NCI-H2029 treated with DMSO at 0.1 percent for 48 hours (cell line): ENCODE data around the gene LRRC66.

Source experiments
- DNase-seq: peaks from one replicate; lab custom pipeline; 2025; lab: John Stamatoyannopoulos, UW

The LRRC66 gene

GRCh38 chr4:52019936-52020657, at the start of gene LRRC66:
Gene LRRC66 (minus strand): TSS chr4:52020363. CDS start chr4:52017613, 2,750 bp downstream.
- no peak for DNase-seq

GRCh38 chr4:52069571-52069970, 49.4 kb upstream of the LRRC66 start:
- DNase-seq: no peak

GRCh38 chr4:52059372-52059771, 39.2 kb upstream of the LRRC66 start:
- DNase-seq: no peak

GRCh38 chr4:52058275-52058674, 38.1 kb upstream of the LRRC66 start:
- no peak for DNase-seq

GRCh38 chr4:52057196-52057595, 37.0 kb upstream of the LRRC66 start:
- DNase-seq: no peak

- DNase-seq: no peak
These were observed 34.1 kb upstream of the LRRC66 start for GRCh38 chr4:52054254-52054653.

GRCh38 chr4:52052475-52052780, 32.3 kb upstream of the LRRC66 start:
- DNase-seq: no peak

GRCh38 chr4:52051615-52052474, 31.7 kb upstream of the LRRC66 start:
- DNase-seq: no peak

- no peak for DNase-seq
These were observed 31.1 kb upstream of the LRRC66 start, which contains the start of gene SPATA18 for GRCh38 chr4:52051213-52051614. Gene SPATA18 (plus strand): TSS chr4:52051304. CDS start chr4:52051705, 401 bp downstream.

GRCh38 chr4:52049266-52049665, 29.1 kb upstream of the LRRC66 start:
- DNase-seq: no peak

- no peak for DNase-seq
These were observed 24.9 kb upstream of the LRRC66 start for GRCh38 chr4:52045028-52045427.

- no peak for DNase-seq
These were observed 18.1 kb upstream of the LRRC66 start, which contains the start of gene SGCB for GRCh38 chr4:52038103-52038912. Gene SGCB (minus strand): TSS chr4:52038299. CDS start chr4:52038259, 40 bp downstream.

- no peak for DNase-seq
These were observed 17.5 kb upstream of the LRRC66 start for GRCh38 chr4:52037689-52038102.

GRCh38 chr4:52036886-52037530, 16.8 kb upstream of the LRRC66 start:
- DNase-seq: no peak

GRCh38 chr4:52035190-52035589, 15.0 kb upstream of the LRRC66 start:
- no peak for DNase-seq

GRCh38 chr4:52032005-52032404, 11.8 kb upstream of the LRRC66 start:
- DNase-seq: no peak

GRCh38 chr4:52028970-52029369, 8.8 kb upstream of the LRRC66 start:
- no peak for DNase-seq

GRCh38 chr4:52017814-52018213, 2.3 kb downstream of the LRRC66 start:
- no peak for DNase-seq

GRCh38 chr4:52016981-52017380, 3.2 kb downstream of the LRRC66 start:
- DNase-seq: no peak

- DNase-seq: no peak
These were observed 4.8 kb downstream of the LRRC66 start for GRCh38 chr4:52015366-52015765.

- DNase-seq: no peak
These were observed 5.3 kb downstream of the LRRC66 start for GRCh38 chr4:52014903-52015302.

GRCh38 chr4:52012651-52013050, 7.5 kb downstream of the LRRC66 start:
- no peak for DNase-seq
